ENCODE measurements around the gene LHX1.

Gene LHX1

DNA sequence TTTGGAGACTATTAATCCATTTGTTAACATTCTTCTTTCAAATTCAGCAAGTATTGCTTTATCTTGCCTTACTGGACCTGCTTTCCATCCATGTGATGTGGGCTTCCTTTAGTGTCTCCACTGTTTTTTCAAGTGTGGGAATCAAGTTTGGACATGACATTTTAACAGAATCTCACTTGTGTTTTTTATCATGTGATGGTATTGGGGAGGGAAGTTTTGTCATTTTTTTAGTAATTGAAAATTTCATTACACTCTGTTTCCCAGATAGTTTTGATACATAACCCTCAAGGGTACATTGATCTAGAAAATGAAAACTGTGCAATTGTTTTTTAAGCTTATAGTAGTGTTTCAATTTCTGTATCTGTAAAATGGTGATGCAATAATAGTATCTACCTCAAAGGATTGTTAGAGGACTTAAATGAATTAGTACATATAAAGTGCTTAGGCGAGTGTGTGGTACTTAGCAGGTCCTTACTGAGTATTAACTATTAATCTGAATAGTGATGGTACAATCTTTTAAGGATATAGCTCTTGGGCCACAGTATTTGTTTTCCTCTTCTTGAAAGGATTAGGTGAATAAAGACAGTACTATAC, 38.7 kb downstream of the LHX1 start:
- no peak for DNase-seq

DNA sequence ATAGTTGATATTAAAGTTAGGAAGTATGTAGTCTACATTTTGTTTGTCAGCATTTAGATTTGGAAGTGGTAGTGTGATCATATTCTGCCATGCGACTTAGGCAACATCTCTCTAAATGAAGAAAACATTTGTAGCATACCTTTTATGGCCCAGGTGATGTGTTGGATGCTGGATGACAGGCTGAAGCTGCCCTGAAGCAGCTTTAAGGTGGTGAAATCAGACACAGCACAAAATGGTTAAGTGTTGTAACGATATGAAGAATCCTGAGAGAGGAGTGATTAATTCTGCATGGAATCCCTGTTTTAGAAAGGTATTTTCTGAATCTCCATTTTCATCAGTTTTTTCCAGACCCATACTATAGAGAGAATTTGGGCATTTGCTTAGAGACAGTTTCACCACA, 39.8 kb downstream of the LHX1 start:
- no peak for DNase-seq

DNA sequence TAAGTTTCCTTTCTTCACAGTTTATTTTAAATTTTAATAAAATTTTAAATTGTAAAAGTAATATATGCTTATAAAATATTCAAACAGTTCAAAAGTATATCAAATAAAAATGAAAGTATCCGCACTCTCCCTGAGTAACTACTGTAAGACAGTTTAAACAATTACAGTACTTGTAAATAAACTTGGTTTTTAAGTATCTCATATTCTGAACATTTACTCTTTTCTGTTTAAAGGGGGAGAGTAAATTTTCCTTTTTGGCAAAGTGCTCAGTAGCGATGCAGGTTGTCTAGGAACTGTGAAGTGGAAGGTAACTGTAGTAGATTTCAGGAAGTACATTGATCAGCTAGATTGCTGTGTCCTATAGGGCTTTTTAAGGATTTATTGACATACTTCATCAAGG, 40.3 kb downstream of the LHX1 start:
- DNase-seq: no peak

DNA sequence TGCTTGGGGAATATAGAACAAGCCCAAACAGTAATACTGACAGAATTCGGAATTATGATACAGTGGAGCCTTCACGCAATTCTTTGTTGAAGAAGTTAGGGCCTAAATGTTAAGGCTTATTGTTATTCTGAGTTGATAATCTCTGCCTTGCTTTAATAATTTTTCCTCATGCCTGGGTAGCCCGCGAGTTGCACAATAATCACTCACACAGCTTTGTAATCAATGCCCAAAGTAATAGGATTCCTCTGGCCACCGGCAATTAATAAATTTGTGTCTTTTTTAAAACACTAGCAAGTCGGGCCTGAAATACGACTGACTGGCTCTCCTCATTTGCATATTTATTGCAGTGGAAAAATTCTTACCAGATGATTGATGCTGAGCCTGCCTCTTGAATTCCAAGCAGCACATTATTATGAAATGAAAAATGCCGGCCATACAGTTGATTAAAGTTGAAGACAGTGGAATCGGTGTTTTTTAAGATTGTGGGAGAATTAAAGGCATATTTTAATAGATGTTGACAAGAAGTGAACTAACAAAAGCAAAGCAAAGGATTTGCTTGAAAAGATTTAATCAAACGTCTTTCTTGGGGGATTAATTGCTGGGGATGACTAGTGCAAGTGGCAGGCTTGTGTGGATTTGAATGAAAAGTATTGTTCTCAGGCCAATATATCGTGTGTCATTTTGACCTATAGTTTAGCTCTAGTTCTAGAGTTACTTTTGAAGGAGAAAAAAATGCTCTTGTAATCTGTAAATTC, 41.7 kb downstream of the LHX1 start:
- DNase-seq: no peak

DNA sequence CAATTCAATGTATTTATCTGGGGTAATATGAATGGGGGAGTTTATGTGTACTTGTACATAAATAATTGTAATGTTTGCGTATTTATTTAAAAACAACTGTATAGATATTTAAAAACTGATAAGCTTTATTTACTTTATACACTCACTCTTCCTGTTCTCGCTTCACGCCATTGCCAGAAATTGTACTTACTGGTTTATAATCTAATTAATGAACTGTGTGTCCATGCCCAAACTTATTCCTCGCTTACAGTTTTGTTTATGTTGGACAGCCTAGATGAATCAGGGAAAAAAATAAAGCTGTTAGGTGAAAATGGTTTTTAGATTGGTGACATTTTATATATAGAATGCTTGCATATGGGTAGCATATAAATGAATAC, 42.3 kb downstream of the LHX1 start:
- DNase-seq: no peak

DNA sequence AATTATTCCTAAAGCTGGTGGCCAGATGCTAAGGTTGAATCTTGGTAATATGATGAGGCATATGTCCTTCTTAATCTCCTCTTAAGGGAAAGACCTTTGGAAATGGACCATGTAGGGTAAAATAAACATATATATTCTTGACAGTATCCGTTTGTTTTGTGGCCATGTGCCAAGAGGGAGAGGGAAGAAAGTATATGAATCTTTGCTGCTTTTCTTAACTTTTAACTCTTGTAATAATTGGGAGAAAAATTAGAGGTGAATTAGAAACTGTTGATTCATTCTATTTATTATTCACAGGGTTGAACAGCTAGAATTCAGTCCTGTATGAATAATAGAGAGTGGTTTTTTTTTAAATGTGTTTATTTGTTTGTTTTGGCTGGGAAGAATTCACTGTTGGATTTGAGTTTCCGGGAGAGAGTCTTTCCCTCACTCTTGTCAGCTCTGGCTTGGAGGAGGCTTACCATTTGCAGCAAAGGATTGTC, 43.0 kb downstream of the LHX1 start:
- DNase-seq: no peak

DNA sequence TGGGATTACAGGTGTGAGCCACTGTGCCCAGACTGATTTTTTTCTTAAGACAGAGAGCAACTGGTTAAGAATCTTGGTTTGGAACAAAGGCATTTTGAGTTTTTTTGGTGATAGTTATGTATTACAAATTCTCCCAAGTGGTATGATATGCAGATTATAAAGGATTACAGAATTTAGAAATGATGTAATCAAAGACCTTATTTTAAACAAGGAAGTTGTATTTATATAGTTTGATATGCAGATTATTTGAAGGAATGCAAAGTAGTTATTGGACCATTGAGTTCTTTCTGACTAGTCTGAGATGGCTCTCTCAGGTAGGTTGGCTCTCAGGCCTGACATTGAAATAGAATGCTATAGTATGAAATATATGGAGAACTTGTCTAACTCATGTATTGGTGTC, 46.3 kb downstream of the LHX1 start:
- no peak for DNase-seq

DNA sequence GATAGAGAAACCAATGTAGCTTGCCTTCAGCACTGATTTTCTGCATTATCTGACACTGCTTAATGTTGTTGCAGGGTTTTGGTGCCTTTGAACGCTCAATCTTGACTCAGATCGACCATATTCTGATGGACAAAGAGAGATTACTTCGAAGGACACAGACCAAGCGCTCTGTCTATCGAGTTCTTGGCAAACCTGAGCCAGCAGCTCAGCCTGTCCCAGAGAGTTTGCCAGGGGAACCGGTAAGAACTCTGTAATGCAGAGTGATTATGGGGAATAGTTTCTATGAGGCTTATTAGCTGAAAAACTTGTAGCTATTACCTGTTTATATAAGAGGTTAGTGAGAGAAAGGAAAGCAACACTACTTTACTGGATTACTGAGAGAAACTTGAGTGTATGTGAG, 51.9 kb downstream of the LHX1 start:
- DNase-seq: no peak

DNA sequence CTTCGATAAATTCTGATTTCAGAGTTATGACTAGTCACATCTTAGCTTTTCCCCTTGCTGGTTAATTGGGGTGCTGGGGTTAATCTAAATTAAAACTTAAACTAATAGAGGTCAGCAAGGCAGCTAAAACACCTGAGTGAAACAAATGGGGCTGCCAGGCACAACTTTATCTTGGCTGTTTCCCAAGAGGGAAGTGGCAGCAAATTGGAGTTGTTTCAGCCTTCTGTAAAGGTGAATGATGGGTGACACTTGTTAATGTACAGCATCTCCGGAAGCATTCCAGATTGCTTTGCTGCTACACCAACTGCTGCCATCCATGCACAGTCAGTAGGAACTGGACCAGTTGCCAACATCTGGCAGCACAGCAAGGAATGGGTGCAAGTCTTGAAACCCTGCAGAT, 55.4 kb downstream of the LHX1 start:
- DNase-seq: no peak

DNA sequence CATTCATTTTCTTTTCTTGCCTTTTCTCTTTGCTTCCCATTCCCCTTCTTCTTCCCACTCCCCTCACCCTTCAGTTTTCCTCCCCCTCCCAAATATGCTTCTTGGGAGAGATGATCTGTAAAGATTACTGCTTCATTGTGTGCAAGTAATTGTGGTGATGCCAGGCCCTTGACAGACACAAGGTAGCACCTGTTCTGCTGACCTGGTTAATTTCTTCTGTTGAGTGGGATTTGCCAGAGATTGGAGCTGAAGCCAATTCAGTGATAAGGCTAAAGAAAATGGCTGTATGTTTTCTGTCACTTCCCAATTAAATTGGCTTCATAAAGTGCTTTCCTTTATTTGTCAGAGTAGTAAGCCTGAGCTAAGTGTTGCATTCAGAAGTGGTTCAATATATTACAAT, 56.0 kb downstream of the LHX1 start:
- no peak for DNase-seq

Measured in NCI-H2081 treated with DMSO at 0.1 percent for 48 hours (cell line).